ES-I3 (cell line): ENCODE results near the gene EIF1AD.

ENCODE experiments used
- H3K36me3 ChIP-seq: 2 replicates; pipeline ENCODE4 v1.6.1; 2013; ENCODE audit warnings: mild to moderate bottlenecking, low read length, control low read depth, moderate library complexity; ENCODE audit not compliant: insufficient read depth
- H3K4me1 ChIP-seq: 2 replicates; pipeline ENCODE4 v1.6.1; 2013; ENCODE audit warnings: mild to moderate bottlenecking, control low read depth, low read length; ENCODE audit not compliant: insufficient read depth
- H3K9ac ChIP-seq: 2 replicates; pipeline ENCODE4 v1.6.1; 2013; ENCODE audit warnings: low read depth, mild to moderate bottlenecking, low read length, moderate library complexity
- H3K9me3 ChIP-seq: 2 replicates; pipeline ENCODE4 v1.6.1; 2013; ENCODE audit warnings: mild to moderate bottlenecking, low read length, moderate library complexity; ENCODE audit not compliant: control insufficient read depth, insufficient read depth

The EIF1AD gene

GRCh38 chr11:65976216-65977176, 25.5 kb downstream of the EIF1AD start:
- Histone ChIP-seq H3K36me3 (peaks cover 7% of the 10 kb centered on the region), H3K9me3 (no peaks in the 10 kb centered on the region), H3K4me1 (no peaks in the 10 kb centered on the region), H3K9ac (no peak overlapping the region)

GRCh38 chr11:65975771-65976170, 26.2 kb downstream of the EIF1AD start:
- Histone ChIP-seq H3K4me1 (no peaks in the 10 kb centered on the region), H3K9ac (no peak overlapping the region), H3K9me3 (no peaks in the 10 kb centered on the region), H3K36me3 (peaks cover 7% of the 10 kb centered on the region)

GRCh38 chr11:65973439-65974110, 28.4 kb downstream of the EIF1AD start:
- Histone ChIP-seq H3K9ac (no peak overlapping the region), H3K4me1 (no peaks in the 10 kb centered on the region), H3K9me3 (no peaks in the 10 kb centered on the region), H3K36me3 (peaks cover 7% of the 10 kb centered on the region; the same call in 1 of the 2 replicates)

DNA sequence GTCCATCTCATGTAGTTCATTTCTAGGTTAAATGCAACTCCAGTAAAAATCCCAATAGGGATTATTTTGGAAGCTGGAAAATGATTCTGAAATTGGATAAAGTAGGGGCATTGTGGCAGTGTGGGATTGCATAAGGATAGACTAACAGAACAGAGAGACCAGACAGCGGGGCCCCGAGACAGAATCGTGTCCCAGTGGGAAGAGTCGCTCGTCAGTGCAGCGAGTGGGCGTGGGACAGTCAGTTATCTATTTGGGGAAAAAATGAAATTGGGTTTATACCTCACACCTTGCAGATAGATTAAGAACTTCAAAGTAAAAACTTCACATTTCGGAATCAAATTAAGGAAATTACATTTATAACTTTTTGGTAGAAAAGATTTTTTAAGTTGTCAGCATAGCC, 29.8 kb downstream of the EIF1AD start:
- no peaks in the 10 kb centered on the region for H3K4me1 ChIP-seq
- H3K9ac ChIP-seq: no peak overlapping the region
- no peaks in the 10 kb centered on the region for H3K9me3 ChIP-seq
- H3K36me3 ChIP-seq: peaks cover 2% of the 10 kb centered on the region; the same call in 1 of the 2 replicates

DNA sequence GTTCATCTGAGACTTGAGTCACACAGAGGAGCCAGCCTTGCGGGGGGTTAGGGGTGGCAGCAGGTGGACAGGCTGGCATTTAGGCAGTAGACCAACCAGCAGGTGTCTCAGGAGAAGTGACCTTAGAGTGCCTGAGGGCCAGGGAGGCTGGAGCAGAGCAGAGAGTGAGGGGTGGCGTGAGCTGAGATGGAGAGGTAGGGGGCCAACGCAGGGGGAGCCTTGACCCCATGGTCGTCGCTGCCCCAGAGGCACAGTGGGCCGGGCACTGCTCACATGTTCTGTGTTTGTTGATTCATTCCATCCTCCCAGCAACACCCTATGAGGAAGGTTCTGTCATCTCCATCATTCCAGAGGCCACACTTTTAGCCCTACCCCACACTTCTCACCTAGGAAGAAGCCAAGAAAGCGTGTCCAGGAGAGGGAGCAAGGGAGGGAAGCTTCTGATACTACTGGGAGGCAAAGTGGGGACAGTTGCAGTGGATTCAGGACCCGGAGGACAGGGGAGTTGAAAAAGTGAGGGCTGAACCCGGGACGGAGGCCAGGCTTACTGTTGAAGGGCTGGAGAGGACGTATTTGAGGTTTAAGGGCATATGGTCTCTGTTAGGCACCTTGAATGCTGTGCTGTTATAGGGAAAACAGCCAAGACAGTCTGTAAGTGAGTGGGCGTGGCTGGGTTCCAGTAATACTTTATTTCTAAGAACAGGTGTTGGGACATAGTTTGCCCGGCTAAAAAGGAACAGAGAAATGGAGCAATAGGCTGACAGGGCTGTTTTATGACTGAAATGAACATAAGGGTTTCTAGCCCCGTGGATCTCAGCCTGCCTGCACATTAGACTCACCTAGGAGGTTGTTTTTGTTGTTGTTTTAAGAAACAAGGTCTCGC, 33.1 kb downstream of the EIF1AD start:
- Histone ChIP-seq H3K9ac (no peak overlapping the region), H3K36me3 (peaks cover 7% of the 10 kb centered on the region), H3K9me3 (no peaks in the 10 kb centered on the region), H3K4me1 (no peaks in the 10 kb centered on the region)

DNA sequence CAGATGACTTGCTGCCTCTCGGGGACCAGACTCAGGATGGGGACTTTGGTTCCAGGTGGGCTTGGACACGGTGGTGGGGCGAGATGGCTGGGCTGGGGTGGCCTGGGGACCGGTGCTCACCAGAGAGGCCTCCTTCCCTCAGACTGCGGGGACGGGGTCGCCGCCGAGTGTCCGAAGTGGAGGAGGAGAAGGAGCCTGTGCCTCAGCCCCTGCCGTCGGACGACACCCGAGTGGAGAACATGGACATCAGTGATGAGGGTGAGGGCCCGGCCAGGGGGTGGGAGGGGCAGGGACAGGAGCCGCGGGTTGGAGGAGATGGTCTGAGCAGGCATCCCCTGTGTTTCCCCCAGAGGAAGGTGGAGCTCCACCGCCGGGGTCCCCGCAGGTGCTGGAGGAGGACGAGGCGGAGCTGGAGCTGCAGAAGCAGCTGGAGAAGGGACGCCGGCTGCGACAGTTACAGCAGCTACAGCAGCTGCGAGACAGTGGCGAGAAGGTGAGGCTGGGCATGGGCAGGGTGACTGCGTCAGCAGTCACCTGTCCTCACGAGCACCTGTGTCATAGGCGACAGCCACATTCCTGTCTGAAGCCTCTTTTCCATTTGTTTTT, 34.5 kb downstream of the EIF1AD start:
- Histone ChIP-seq H3K4me1 (peaks cover 7% of the 10 kb centered on the region), H3K9ac (no peak overlapping the region), H3K36me3 (peaks cover 7% of the 10 kb centered on the region), H3K9me3 (no peaks in the 10 kb centered on the region)

GRCh38 chr11:65965986-65966762, 35.8 kb downstream of the EIF1AD start:
- Histone ChIP-seq H3K4me1 (peaks cover 10% of the 10 kb centered on the region), H3K9ac (no peak overlapping the region), H3K36me3 (peaks cover 7% of the 10 kb centered on the region), H3K9me3 (no peaks in the 10 kb centered on the region)

- peaks cover 7% of the 10 kb centered on the region for H3K36me3 ChIP-seq
- no peak overlapping the region for H3K9ac ChIP-seq
- H3K4me1 ChIP-seq: peaks cover 10% of the 10 kb centered on the region
- no peaks in the 10 kb centered on the region for H3K9me3 ChIP-seq
Measured at GRCh38 chr11:65964906-65965305, 37.1 kb downstream of the EIF1AD start.

- H3K9ac ChIP-seq: peak overlapping the region; percentile 59
- H3K4me1 ChIP-seq: peaks cover 10% of the 10 kb centered on the region
- H3K9me3 ChIP-seq: no peaks in the 10 kb centered on the region
- H3K36me3 ChIP-seq: peaks cover 7% of the 10 kb centered on the region
Measured at GRCh38 chr11:65962141-65962564, 39.8 kb downstream of the EIF1AD start.

- Histone ChIP-seq H3K36me3 (peaks cover 5% of the 10 kb centered on the region), H3K4me1 (peaks cover 10% of the 10 kb centered on the region), H3K9me3 (no peaks in the 10 kb centered on the region), H3K9ac (peak within 1 kb of the TSS; percentile 59)
Measured at GRCh38 chr11:65961267-65962140, 40.5 kb downstream of the EIF1AD start, which contains the start of gene SART1. SART1 (plus strand) TSS chr11:65961734; CDS start chr11:65961781, 47 bp downstream.

- H3K9ac ChIP-seq: peak overlapping the region; percentile 59
- H3K36me3 ChIP-seq: peaks cover 5% of the 10 kb centered on the region
- peaks cover 10% of the 10 kb centered on the region for H3K4me1 ChIP-seq
- no peaks in the 10 kb centered on the region for H3K9me3 ChIP-seq
Measured at GRCh38 chr11:65960824-65961266, 41.1 kb downstream of the EIF1AD start.

- Histone ChIP-seq H3K4me1 (peaks cover 10% of the 10 kb centered on the region), H3K9me3 (no peaks in the 10 kb centered on the region), H3K36me3 (no peaks in the 10 kb centered on the region), H3K9ac (no peak overlapping the region)
Measured at GRCh38 chr11:65958774-65959420, 43.1 kb downstream of the EIF1AD start.
